Small intestine (tissue), 7 donors: ENCODE measurements around the gene EPHA8. TPM values are rescaled to one million over a fixed set of nuclear protein-coding genes. Genes with fewer than 3 reads are reported as not detected.

ENCODE experiments used
- DNase-seq, 2 donors: peaks; one replicate each; pipeline versions ENCODE4 v3.0.0 to v3.0.0-alpha.2; 2013
- FAIRE-seq: peaks from 2 replicates; lab custom pipeline; 2012; peaks lifted over from hg19 to GRCh38; lab: Jason Lieb, UNC
- H3K27ac ChIP-seq, 3 donors: one replicate each; pipeline ENCODE4 v1.5.1; 2013; ENCODE audit warnings: low read length in 2 of 3, mild to moderate bottlenecking in 2 of 3, control low read depth in 1 of 3, inconsistent platforms in 1 of 3, low read depth in 1 of 3, moderate library complexity in 1 of 3
- H3K27me3 ChIP-seq, 3 donors: one replicate each; pipeline ENCODE4 v1.6.1; 2013; ENCODE audit warnings: low read length in 3 of 3, inconsistent platforms in 1 of 3; ENCODE audit not compliant: control insufficient read depth in 3 of 3, insufficient read depth in 3 of 3
- H3K36me3 ChIP-seq, 3 donors: one replicate each; pipeline ENCODE4 v1.6.1; 2013; ENCODE audit warnings: low read length in 3 of 3, inconsistent platforms in 1 of 3, low read depth in 1 of 3, mild to moderate bottlenecking in 1 of 3, moderate library complexity in 1 of 3; ENCODE audit not compliant: control insufficient read depth in 3 of 3, insufficient read depth in 2 of 3
- H3K4me1 ChIP-seq, 3 donors: one replicate each; pipeline ENCODE4 v1.6.1; 2013; ENCODE audit warnings: low read length in 2 of 3, inconsistent platforms in 1 of 3, low read depth in 1 of 3, mild to moderate bottlenecking in 1 of 3, moderate library complexity in 1 of 3; ENCODE audit not compliant: control insufficient read depth in 3 of 3, insufficient read depth in 2 of 3
- H3K4me3 ChIP-seq, 3 donors: one replicate each; pipeline ENCODE4 v1.5.1; 2013; ENCODE audit warnings: low read length in 3 of 3, control low read depth in 1 of 3, inconsistent platforms in 1 of 3, low read depth in 1 of 3, mild to moderate bottlenecking in 1 of 3, moderate library complexity in 1 of 3
- H3K9me3 ChIP-seq, 2 donors: one replicate each; pipeline ENCODE4 v1.6.1; 2013; ENCODE audit warnings: low read depth in 1 of 2, low read length in 1 of 2; ENCODE audit not compliant: control insufficient read depth in 2 of 2, insufficient read depth in 1 of 2
- WGBS, 3 donors: extraction: QIAGEN DNeasy Blood & Tissue Kit; methylation state at CpG; one replicate each; pipeline ENCODE4 v1.1.7; 2013; 5-methylcytosine and 5-hydroxymethylcytosine counted together
- polyA plus RNA-seq, 4 donors: library from polyadenylated mRNA; stranded (reverse) in 3 of 4; unstranded in 1 of 4; fragments of 200-250 nt in 3 of 4; fragments of 120-200 nt in 1 of 4; gene quantifications; one replicate each; pipeline versions ENCODE4 v1.2.1 to v1.2.3, GENCODE V29; 2013
- donor health status: healthy with polysubstance abuse.
- donor health status: control.
- donor health status: control.
- donor health status: Bipolar disorder and iron deficiency.
- donor health status: healthy.

EPHA8 gene
- polyA plus RNA-seq, 4 donors = 0.21 to 0.64 TPM; not detected in 2

- FAIRE-seq = no peak
- 55 to 80% (median 68%) methylated on average over 2 of the region's 2 CpGs for WGBS, 3 donors
Measured at GRCh38 chr1:22615886-22616285, 52.6 kb downstream of the EPHA8 start.

DNA sequence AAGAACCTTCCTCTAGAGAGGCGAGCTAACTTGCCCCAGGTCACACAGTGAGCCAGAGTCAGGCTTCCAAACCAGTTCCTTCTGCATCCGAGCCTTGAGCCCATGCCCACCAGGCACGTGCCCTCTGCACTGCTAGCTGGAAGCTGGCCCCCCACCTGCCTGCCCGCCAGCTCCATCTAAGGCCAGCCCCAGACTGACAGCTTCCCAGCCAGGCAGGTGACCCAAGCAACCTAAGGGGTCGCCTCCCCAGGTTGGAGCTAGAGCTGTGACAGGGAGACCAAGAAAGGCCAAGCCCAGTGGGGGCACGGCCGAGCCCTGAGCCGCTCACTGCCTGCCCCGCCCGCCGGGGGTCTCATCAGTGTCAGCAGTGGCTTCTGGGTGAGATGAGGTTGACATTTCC, 53.3 kb downstream of the EPHA8 start:
- 45 to 54% (median 53%) methylated on average over 11 of the region's 11 CpGs for WGBS, 3 donors
- Histone ChIP-seq H3K4me1 (no peaks in the 10 kb centered on the region), H3K27me3 (peaks cover 0 to 43% (median 22%) of the 10 kb centered on the region in 3 donors), H3K9me3 (no peaks in the 10 kb centered on the region), H3K27ac (no peak overlapping the region), H3K36me3 (no peaks in the 10 kb centered on the region), H3K4me3 (no peak overlapping the region)
- DNase-seq (no peak), FAIRE-seq (no peak)

More at GRCh38 chr1:22615886-22616285, 52.6 kb downstream of the EPHA8 start:
- Histone ChIP-seq H3K27me3 (peaks cover 0 to 44% (median 22%) of the 10 kb centered on the region in 3 donors), H3K36me3 (no peaks in the 10 kb centered on the region), H3K9me3 (no peaks in the 10 kb centered on the region), H3K4me3 (no peak overlapping the region), H3K27ac (no peak overlapping the region), H3K4me1 (no peaks in the 10 kb centered on the region)
- DNase-seq = no peak

GRCh38 chr1:22618056-22618455, 54.8 kb downstream of the EPHA8 start:
- FAIRE-seq (no peak), DNase-seq (no peak)
- no peak overlapping the region for H3K27ac ChIP-seq
- H3K9me3 ChIP-seq = no peaks in the 10 kb centered on the region
- 38 to 42% (median 41%) methylated on average over 16 of the region's 16 CpGs for WGBS, 3 donors
- no peaks in the 10 kb centered on the region for H3K36me3 ChIP-seq
- H3K4me1 ChIP-seq = no peaks in the 10 kb centered on the region
- H3K27me3 ChIP-seq = peaks cover 0 to 43% (median 19%) of the 10 kb centered on the region in 3 donors
- H3K4me3 ChIP-seq = no peak overlapping the region

DNA sequence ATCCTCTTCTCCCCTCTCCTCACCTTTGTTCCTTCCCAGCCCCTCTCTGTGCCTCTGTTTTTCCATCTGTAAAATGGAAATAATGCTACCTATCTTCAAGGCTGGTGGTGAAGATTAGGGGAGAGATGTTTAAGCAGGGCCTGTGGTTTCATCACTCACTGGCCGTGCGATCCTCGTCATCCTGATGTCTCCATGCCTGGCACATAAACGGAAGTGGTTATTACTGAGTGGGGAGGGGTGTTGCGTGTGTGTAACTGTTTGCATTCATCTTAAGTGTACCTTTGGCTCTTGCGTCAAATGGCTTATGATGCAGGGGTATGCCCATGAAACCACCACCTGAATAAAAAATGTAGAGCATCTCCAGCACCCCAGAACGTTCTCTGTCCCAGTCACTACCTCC, 56.0 kb downstream of the EPHA8 start:
- H3K9me3 ChIP-seq = no peaks in the 10 kb centered on the region
- H3K4me3 ChIP-seq = no peak overlapping the region
- DNase-seq (no peak), FAIRE-seq (no peak)
- WGBS, 3 donors = 68 to 72% (median 72%) methylated on average over 7 of the region's 7 CpGs
- H3K4me1 ChIP-seq = no peaks in the 10 kb centered on the region
- no peak overlapping the region for H3K27ac ChIP-seq
- H3K27me3 ChIP-seq = peaks cover 0 to 40% (median 19%) of the 10 kb centered on the region in 3 donors
- no peaks in the 10 kb centered on the region for H3K36me3 ChIP-seq

DNA sequence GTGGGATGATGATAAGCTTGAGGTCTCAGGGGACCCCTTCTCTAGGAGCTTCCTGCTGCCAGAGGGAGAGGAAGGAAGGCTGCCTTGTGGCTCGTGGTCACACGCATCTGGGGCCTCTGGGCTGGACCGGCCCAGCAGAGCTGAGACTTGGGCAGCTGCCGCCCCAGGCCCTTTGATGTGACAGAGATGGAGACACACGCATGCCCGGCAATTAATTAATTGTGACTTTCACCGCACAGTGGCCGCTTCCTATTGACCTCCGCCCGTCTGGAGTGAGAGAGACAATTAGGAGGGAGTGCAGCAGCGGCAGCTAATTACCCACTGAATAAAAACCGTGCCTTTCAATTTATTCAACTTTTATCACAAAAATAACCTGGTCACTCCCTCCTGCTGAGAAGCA, 56.5 kb downstream of the EPHA8 start:
- no peak for FAIRE-seq
- H3K4me3 ChIP-seq = no peak overlapping the region

GRCh38 chr1:22621761-22622160, 58.5 kb downstream of the EPHA8 start:
- FAIRE-seq = no peak
- WGBS, 3 donors = 37 to 50% (median 47%) methylated on average over 4 of the region's 4 CpGs

More for the DNA sequence above, 56.5 kb downstream of the EPHA8 start:
- DNase-seq = no peak
- H3K27me3 ChIP-seq = peaks cover 0 to 38% (median 19%) of the 10 kb centered on the region in 3 donors
- 38 to 55% (median 44%) methylated on average over 11 to 12 of the region's 12 CpGs for WGBS, 3 donors
- H3K27ac ChIP-seq = no peak overlapping the region
- no peaks in the 10 kb centered on the region for H3K36me3 ChIP-seq
- no peaks in the 10 kb centered on the region for H3K9me3 ChIP-seq
- no peaks in the 10 kb centered on the region for H3K4me1 ChIP-seq

GRCh38 chr1:22625262-22625925, 62.1 kb downstream of the EPHA8 start:
- Histone ChIP-seq H3K27me3 (peaks cover 0 to 31% (median 9%) of the 10 kb centered on the region in 3 donors), H3K4me1 (no peaks in the 10 kb centered on the region), H3K36me3 (no peaks in the 10 kb centered on the region), H3K9me3 (no peaks in the 10 kb centered on the region), H3K27ac (no peak overlapping the region), H3K4me3 (no peak overlapping the region)
- DNase-seq (no peak), FAIRE-seq (no peak)
- 35 to 40% (median 35%) methylated on average over 9 of the region's 9 CpGs for WGBS, 3 donors

More at GRCh38 chr1:22621761-22622160, 58.5 kb downstream of the EPHA8 start:
- no peaks in the 10 kb centered on the region for H3K4me1 ChIP-seq
- no peak overlapping the region for H3K4me3 ChIP-seq
- no peaks in the 10 kb centered on the region for H3K36me3 ChIP-seq
- no peaks in the 10 kb centered on the region for H3K9me3 ChIP-seq
- H3K27me3 ChIP-seq = peaks cover 0 to 43% (median 18%) of the 10 kb centered on the region in 3 donors
- no peak for DNase-seq
- H3K27ac ChIP-seq = no peak overlapping the region

DNA sequence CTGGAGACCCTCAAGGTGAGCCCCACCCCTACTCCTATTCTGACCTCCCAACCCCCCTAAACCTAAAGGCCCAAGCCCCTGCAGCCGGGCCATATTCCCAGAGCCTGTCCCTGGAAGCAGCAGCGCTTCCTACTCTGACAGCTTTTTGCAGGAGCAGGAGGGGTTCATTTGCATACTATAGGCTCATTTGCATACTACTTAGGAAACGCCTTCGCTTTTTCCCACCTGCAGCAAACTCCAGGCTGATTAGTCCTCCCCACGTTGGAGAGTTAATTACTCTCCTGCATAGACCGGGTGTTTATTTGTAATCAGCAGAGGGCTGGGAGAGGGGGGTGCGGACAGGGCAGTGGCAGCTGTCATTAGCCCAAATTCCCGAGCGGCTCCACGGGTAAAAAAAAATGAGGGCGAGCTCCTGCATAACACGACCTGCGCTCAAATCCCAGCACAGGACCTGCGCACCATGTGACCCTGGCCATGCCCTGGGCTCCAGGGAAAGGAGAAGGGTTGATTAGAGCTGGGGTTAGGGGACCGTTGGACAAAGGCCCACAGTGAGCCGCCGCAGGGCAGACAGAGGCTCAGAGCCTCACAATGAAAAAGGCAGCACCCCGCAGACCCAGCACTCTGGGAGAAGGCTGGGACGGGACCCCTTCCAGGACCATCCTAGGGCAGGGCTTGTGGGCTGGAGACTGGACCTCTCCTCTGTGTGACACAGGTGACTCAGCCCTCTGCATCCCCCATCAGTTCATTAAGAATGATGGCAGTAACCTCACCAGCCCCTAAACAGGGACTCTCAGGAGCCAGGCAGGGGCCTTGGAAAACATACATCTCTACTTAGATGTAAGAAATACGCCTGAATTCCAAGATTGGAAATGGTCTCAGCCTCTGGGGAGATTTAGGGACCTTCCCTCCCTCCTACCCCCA, 63.2 kb downstream of the EPHA8 start:
- H3K36me3 ChIP-seq = no peaks in the 10 kb centered on the region
- H3K27me3 ChIP-seq = peaks cover 0 to 31% (median 9%) of the 10 kb centered on the region in 3 donors

More for the DNA sequence above, 63.2 kb downstream of the EPHA8 start:
- no peak for FAIRE-seq
- Histone ChIP-seq H3K4me3 (no peak overlapping the region), H3K9me3 (no peaks in the 10 kb centered on the region), H3K27ac (no peak overlapping the region), H3K4me1 (no peaks in the 10 kb centered on the region)
- WGBS, 3 donors = 12 to 22% (median 15%) methylated on average over 20 of the region's 20 CpGs
- no peak for DNase-seq
